C4-2B (cell line): ENCODE results near the gene RASAL2.

ENCODE experiments used
- ZFX ChIP-seq: fragments of 450-650 bp; IDR thresholded peaks from 2 replicates; pipeline ENCODE4 v1.6.1; 2017
- TF ChIP-seq, protein P1 (sequence below): fragments of 450-650 bp; conservative IDR thresholded peaks from 2 replicates; pipeline ENCODE4 v1.5.1; 2017; ENCODE audit warnings: mild to moderate bottlenecking

DNA sequence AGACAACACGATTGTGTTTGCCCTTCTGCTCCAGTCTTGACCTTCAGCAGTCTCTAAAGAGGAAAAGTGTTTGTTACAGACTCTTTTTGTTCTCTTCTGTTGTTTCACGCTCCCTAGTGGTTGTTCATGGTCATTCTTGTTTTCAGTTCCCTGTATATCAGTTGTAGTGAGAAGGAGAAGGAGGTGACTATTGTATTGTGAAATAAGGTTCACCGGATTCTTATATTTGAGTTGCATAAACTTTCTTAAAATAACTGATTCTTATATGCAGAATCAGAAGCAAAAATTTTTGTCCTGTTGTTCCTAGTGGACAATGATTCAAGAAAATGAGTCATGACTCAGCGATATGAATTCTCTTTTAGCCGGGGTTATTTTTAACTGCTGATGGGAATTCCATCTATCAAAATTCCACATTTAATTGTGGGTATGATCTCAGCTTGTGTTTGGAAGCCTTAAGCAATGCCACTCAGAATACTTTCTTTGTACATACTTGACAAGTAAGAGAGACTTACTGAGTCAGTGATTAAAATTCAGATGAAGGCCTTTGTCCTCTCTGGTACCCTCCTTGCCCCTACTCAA lies 250.7 kb downstream of the RASAL2 start:
- TF ChIP-seq, protein P1, sequence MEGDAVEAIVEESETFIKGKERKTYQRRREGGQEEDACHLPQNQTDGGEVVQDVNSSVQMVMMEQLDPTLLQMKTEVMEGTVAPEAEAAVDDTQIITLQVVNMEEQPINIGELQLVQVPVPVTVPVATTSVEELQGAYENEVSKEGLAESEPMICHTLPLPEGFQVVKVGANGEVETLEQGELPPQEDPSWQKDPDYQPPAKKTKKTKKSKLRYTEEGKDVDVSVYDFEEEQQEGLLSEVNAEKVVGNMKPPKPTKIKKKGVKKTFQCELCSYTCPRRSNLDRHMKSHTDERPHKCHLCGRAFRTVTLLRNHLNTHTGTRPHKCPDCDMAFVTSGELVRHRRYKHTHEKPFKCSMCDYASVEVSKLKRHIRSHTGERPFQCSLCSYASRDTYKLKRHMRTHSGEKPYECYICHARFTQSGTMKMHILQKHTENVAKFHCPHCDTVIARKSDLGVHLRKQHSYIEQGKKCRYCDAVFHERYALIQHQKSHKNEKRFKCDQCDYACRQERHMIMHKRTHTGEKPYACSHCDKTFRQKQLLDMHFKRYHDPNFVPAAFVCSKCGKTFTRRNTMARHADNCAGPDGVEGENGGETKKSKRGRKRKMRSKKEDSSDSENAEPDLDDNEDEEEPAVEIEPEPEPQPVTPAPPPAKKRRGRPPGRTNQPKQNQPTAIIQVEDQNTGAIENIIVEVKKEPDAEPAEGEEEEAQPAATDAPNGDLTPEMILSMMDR, result peak; percentile 63
- TF ChIP-seq ZFX, result no peak
